ENCODE results near the gene C1QTNF8.

DNA sequence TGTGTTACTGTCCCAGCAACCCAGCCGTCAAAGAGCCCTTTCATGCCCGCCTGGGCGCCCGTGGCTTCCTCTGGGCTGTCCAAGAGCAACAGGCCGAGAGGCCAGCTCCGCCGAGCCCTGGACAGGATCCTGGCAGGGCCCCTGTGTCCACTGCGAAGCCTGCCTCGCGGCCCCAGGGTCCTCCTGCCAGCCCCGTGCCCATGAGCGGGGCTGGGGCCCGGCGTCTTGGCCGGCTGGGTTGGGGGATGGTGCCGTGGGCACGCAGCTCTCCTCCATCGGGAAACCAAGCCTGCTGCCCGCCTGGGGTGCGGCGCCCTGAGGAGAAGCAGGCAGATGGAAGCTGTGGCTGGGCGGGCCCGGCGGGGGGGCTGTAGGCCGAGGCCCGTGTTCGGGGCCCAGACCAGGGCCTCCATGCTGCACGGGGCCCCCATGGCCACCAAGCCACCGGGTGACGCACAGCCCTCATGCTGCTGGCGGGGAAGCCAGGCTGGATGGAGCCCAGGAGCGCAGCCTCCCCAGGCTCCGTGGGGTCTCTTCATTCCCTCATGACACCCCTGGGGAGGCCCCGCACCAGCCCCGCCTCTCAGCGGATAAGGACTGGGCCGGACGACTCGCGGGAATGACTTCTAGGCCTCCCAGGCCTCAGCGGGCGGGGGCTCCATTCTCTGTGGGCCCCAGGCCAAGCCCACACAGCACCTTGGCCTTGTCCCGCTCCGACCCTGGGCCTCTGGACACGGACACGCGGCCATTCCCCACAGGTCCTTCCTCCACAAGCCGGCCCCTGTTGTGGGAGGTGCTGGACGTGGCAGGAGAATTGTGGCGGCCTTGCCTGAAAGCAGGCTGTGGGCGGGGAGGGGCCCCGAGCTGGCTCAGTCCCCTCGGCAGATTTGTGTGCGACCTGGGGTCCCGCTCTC lies at the start of gene C1QTNF8:
- TF ChIP-seq TAF1 (IDR thresholded peaks at IDR 0.05; ENCODE audit: borderline replicate concordance, low read depth, low read length) = no peak
- TF ChIP-seq POLR2AphosphoS5 (IDR thresholded peaks at IDR 0.05; ENCODE audit: low read depth, low read length) = no peak
- TF ChIP-seq POLR2A (IDR thresholded peaks at IDR 0.05; ENCODE audit: low read depth, low read length) = no peak

All from GM12892 (cell line).